Cardiac fibroblast (primary cell): Measurements from ENCODE around the gene DLEC1.
"Not testable (repeated sequence)": the region's sequence is repeated elsewhere in the genome, so short reads cannot be mapped to it uniquely, and the experiment has no call there.

Source experiments
- DNase-seq, 2 donors: peaks; one replicate each; pipeline versions ENCODE4 v3.0.0 to v3.0.0-alpha.2; 2010; ENCODE audit warnings: low read depth in 2 of 2
- H3K4me3 ChIP-seq, 2 donors: replicated peaks in 1 of 2; 1 replicate in 1 of 2; 2 replicates in 1 of 2; pipeline ENCODE4 v1.5.1; 2011; ENCODE audit warnings: low read depth in 2 of 2, low read length in 2 of 2, mild to moderate bottlenecking in 2 of 2, moderate library complexity in 1 of 2
- CTCF ChIP-seq: IDR thresholded peaks from one replicate; pipeline ENCODE4 v1.5.1; 2011; ENCODE audit warnings: low read depth, mild to moderate bottlenecking, low read length, inconsistent platforms

Gene DLEC1

GRCh38 chr3:38067508-38068233 is 28.7 kb downstream of the DLEC1 start:
- TF ChIP-seq CTCF = no peak
- H3K4me3 ChIP-seq = no peak overlapping the region
- DNase-seq = peak in 1 of 2 donors; percentile 31

- no peak overlapping the region for H3K4me3 ChIP-seq
- DNase-seq = no peak
- no peak for TF ChIP-seq CTCF
Observed at GRCh38 chr3:38070013-38070412, 31.0 kb downstream of the DLEC1 start.

GRCh38 chr3:38077073-38077472 is 38.1 kb downstream of the DLEC1 start:
- DNase-seq, H3K4me3 ChIP-seq: not testable (repeated sequence)

GRCh38 chr3:38082296-38082695 is 43.3 kb downstream of the DLEC1 start:
- H3K4me3 ChIP-seq, DNase-seq: not testable (repeated sequence)

GRCh38 chr3:38083254-38083653 is 44.2 kb downstream of the DLEC1 start:
- H3K4me3 ChIP-seq, DNase-seq: not testable (repeated sequence)

- no peak for DNase-seq
- H3K4me3 ChIP-seq = no peak overlapping the region
- no peak for TF ChIP-seq CTCF
Observed at GRCh38 chr3:38083871-38084333, 44.9 kb downstream of the DLEC1 start.

- TF ChIP-seq CTCF = no peak
- DNase-seq = peak; percentile 33 to 51
- no peak overlapping the region for H3K4me3 ChIP-seq
Observed at GRCh38 chr3:38084334-38085310, 45.6 kb downstream of the DLEC1 start.

- no peak for TF ChIP-seq CTCF
- DNase-seq = no peak
- H3K4me3 ChIP-seq = no peak overlapping the region
Observed at GRCh38 chr3:38085311-38085942, 46.4 kb downstream of the DLEC1 start.
